ENCODE results near the gene MORN1.

DNA sequence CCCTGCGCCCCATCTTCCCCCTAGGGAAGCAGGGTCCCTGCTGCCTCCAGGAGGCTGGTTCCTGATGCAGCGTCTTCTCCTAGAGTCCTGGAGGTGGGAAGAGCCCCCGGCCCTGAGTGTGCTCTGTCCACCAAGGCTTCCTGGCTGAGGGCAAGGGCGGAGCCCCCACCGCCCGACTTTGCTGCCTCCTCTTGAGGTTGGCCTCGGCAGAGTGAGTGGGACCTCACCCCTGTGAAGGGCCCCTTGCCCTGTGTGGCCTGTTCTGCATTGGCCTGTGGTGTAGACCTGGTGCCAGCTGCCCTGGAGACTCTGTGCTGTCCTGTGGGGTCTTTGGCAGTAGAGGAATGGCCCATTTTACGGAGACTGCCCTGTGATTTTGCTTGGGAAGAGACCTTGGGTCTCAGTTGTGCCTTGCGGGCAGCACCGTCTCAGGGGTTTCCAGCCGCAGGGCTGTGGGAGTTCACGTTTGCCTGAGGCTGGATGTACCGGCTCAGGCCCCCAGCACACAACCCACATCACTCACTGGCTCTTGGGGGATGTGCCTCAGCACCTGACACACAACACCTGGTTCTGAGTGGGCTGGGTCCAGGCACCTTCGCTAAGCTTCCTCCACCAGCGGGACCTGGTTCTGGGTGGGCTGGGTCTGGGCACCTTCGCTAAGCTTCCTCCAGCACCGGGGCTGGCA is 89.6 kb downstream of the MORN1 start:
- TF ChIP-seq YY1 (IDR thresholded peaks at IDR 0.05; ENCODE audit: low read depth) (no peak), ZBTB7A (IDR thresholded peaks at IDR 0.05; ENCODE audit: low read depth) (no peak), REST (IDR thresholded peaks at IDR 0.05; ENCODE audit: low read depth) (no peak), CEBPB (IDR thresholded peaks at IDR 0.05) (no peak), TAF1 (IDR thresholded peaks at IDR 0.05; ENCODE audit: low read depth) (no peak), EGR1 (IDR thresholded peaks at IDR 0.05) (no peak), RAD21 (IDR thresholded peaks at IDR 0.05; ENCODE audit: low read depth) (no peak), EP300 (IDR thresholded peaks at IDR 0.05; ENCODE audit: borderline replicate concordance) (no peak)
